ENCODE measurements around the gene USF2.

USF2 gene

GRCh38 chr19:35251456-35251855 is 17.3 kb upstream of the USF2 start:
- Histone ChIP-seq H3K4me1 (peaks cover 18 to 30% (median 25%) of the 10 kb centered on the region in 10 experiments), H4K20me1 (no peaks in the 10 kb centered on the region; a peak in 2 of 22 replicates), H3K4me3 (no peak overlapping the region), H3K9ac (no peak overlapping the region), H3K36me3 (no peaks in the 10 kb centered on the region), H3K4me2 (no peak overlapping the region), H3K9me3 (replicated peaks in 1 of 11) (peaks cover 0 to 3% (median 0%) of the 10 kb centered on the region in 11 experiments; a peak in 1 of 22 replicates), H3K27ac (no peak overlapping the region), H3K27me3 (peaks cover 37 to 52% (median 48%) of the 10 kb centered on the region in 11 experiments)
- TF ChIP-seq Cebpa-rat (IDR thresholded peaks at IDR 0.05): no peak

- no peak overlapping the region for H3K27ac ChIP-seq
- no peaks in the 10 kb centered on the region; a peak in 2 of 22 replicates for H4K20me1 ChIP-seq
- no peak for TF ChIP-seq Cebpa-rat (IDR thresholded peaks at IDR 0.05)
- no peaks in the 10 kb centered on the region for H3K9me3 ChIP-seq (replicated peaks in 1 of 11)
- H3K27me3 ChIP-seq: peaks cover 19 to 31% (median 26%) of the 10 kb centered on the region in 11 experiments
- H3K4me3 ChIP-seq: no peak overlapping the region
- H3K36me3 ChIP-seq: no peaks in the 10 kb centered on the region
- no peak overlapping the region for H3K9ac ChIP-seq
- H3K4me1 ChIP-seq: peaks cover 6 to 17% (median 11%) of the 10 kb centered on the region in 10 experiments
- H3K4me2 ChIP-seq: no peak overlapping the region
Observed at GRCh38 chr19:35253316-35254286, 15.2 kb upstream of the USF2 start.

DNA sequence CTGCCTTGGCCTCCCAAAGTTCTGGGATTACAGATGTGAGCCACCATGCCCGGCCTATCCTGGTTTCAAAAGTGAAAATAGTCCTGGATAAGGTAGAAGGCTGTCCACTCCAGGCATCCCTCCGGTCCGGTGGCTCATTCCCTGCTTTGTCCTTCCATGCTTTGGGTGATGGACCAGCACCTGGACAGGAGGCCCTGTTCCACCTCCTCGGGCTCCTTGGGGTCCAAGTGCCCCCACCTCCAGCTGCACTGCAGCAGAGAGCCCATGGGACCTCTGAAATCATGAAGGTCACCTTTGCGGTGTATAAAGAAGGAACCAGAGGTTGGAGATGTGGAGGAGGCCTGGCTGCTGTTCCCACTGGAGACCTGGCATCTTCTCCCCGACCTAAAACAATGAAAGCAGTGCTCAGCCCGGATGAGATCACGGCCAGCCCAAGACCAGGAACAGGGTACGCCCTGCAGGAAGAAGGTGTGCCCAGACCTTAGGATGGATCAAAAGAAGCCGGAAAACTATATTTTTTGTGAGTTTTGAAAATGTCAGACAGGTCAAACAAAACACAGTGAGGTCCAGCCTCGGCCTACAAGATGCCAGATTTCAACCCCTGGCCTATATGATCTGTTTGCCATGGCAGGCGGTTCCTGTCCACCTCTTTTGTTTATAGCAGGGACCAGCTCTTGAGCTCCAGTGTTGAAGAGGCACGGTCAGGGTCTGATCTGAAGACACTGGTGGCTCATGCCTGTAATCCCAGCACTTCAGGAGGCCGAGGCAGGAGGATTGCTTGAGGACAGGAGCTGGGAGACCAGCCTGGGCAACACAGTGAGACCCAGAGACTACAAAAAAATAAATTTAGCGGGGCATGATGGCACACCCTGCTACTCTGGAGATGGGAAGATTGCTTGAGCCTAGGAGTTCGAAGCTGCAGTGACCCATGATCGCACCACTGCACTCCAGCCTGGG is 14.1 kb upstream of the USF2 start:
- H3K4me2 ChIP-seq: no peak overlapping the region
- no peak overlapping the region for H3K4me3 ChIP-seq
- H3K27ac ChIP-seq: no peak overlapping the region
- H4K20me1 ChIP-seq: no peaks in the 10 kb centered on the region; a peak in 1 of 22 replicates
- H3K9me3 ChIP-seq (replicated peaks in 1 of 11): no peaks in the 10 kb centered on the region
- peaks cover 0 to 10% (median 3%) of the 10 kb centered on the region in 10 experiments; a peak in 5 of 20 replicates for H3K4me1 ChIP-seq
- H3K36me3 ChIP-seq: no peaks in the 10 kb centered on the region
- no peak overlapping the region for H3K9ac ChIP-seq
- TF ChIP-seq Cebpa-rat (IDR thresholded peaks at IDR 0.05): no peak
- peaks cover 9 to 21% (median 16%) of the 10 kb centered on the region in 11 experiments for H3K27me3 ChIP-seq

- Histone ChIP-seq H3K36me3 (no peaks in the 10 kb centered on the region), H4K20me1 (no peaks in the 10 kb centered on the region), H3K27ac (no peak overlapping the region), H3K4me1 (peaks cover 0 to 19% (median 8%) of the 10 kb centered on the region in 10 experiments; a peak in 13 of 20 replicates), H3K4me2 (no peak overlapping the region), H3K9me3 (replicated peaks in 1 of 11) (no peaks in the 10 kb centered on the region), H3K4me3 (no peak overlapping the region), H3K27me3 (peaks cover 0 to 1% (median 0%) of the 10 kb centered on the region in 11 experiments; a peak in 2 of 22 replicates), H3K9ac (no peak overlapping the region)
- TF ChIP-seq Cebpa-rat (IDR thresholded peaks at IDR 0.05): no peak
Observed at GRCh38 chr19:35256566-35256965, 12.2 kb upstream of the USF2 start.

DNA sequence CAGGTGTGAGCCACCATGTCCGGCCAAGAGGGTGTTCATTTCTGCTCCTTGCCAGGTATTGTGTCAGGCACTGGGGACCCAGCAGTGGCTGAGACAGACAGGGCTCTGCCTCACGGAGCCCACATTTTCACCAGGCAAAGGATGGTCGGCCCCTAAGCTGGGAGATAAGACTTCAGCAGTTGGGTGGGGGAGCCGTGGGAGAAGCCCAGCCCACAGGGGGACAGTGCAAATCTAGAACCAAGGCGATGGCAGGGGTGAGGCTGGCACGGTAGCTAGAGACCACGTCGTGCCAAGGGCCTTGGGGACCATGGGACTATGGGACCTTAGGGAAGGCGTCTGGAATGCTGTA is 11.7 kb upstream of the USF2 start:
- Histone ChIP-seq H4K20me1 (no peaks in the 10 kb centered on the region), H3K4me2 (peak overlapping the region in 5 of 11 experiments; percentile 0 to 32 (median 15); a peak in 3 of 22 replicates), H3K27ac (no peak overlapping the region), H3K36me3 (no peaks in the 10 kb centered on the region), H3K27me3 (no peaks in the 10 kb centered on the region), H3K4me3 (no peak overlapping the region), H3K9ac (no peak overlapping the region), H3K4me1 (peaks cover 0 to 24% (median 13%) of the 10 kb centered on the region in 10 experiments; a peak in 16 of 20 replicates), H3K9me3 (replicated peaks in 1 of 11) (no peaks in the 10 kb centered on the region)
- TF ChIP-seq Cebpa-rat (IDR thresholded peaks at IDR 0.05): no peak

- no peaks in the 10 kb centered on the region for H3K27me3 ChIP-seq
Observed at GRCh38 chr19:35260694-35261304, 8.0 kb upstream of the USF2 start.

GRCh38 chr19:35261356-35262100 is 7.2 kb upstream of the USF2 start:
- no peak for TF ChIP-seq Cebpa-rat (IDR thresholded peaks at IDR 0.05)
- Histone ChIP-seq H3K9me3 (replicated peaks in 1 of 11) (no peaks in the 10 kb centered on the region), H4K20me1 (peaks cover 0 to 14% (median 0%) of the 10 kb centered on the region in 11 experiments; a peak in 5 of 22 replicates), H3K9ac (peak overlapping the region in 2 of 11 experiments; percentile 20 to 33; a peak in 1 of 22 replicates), H3K27ac (no peak overlapping the region; a peak in 1 of 22 replicates), H3K4me2 (peak overlapping the region in 9 of 11 experiments; percentile 1 to 53 (median 29); a peak in 11 of 22 replicates), H3K36me3 (peaks cover 0 to 6% (median 0%) of the 10 kb centered on the region in 11 experiments; a peak in 3 of 22 replicates), H3K4me1 (peaks cover 33 to 65% (median 52%) of the 10 kb centered on the region in 10 experiments), H3K27me3 (no peaks in the 10 kb centered on the region), H3K4me3 (no peak overlapping the region)

More at GRCh38 chr19:35260694-35261304, 8.0 kb upstream of the USF2 start:
- no peak overlapping the region for H3K4me3 ChIP-seq
- TF ChIP-seq Cebpa-rat (IDR thresholded peaks at IDR 0.05): no peak
- no peak overlapping the region for H3K9ac ChIP-seq
- H3K27ac ChIP-seq: no peak overlapping the region
- peak overlapping the region in 2 of 11 experiments; percentile 34 to 38; a peak in 2 of 22 replicates for H3K4me2 ChIP-seq
- H3K9me3 ChIP-seq (replicated peaks in 1 of 11): no peaks in the 10 kb centered on the region
- peaks cover 0 to 14% (median 0%) of the 10 kb centered on the region in 11 experiments; a peak in 5 of 22 replicates for H4K20me1 ChIP-seq
- no peaks in the 10 kb centered on the region for H3K36me3 ChIP-seq
- peaks cover 26 to 58% (median 45%) of the 10 kb centered on the region in 10 experiments for H3K4me1 ChIP-seq

Data from BLaER1 treated with 17β-estradiol and CSF1 and Interleukin-3, amounts not matched to agents 10 nM and 100 nM (cell line).